Hepatic stellate cell (primary cell): ENCODE data around the gene DCTN2.
A peak's percentile ranks its signal among the peaks of the same experiment; 100 is the strongest.
"Not testable (repeated sequence)": the region's sequence is repeated elsewhere in the genome, so short reads cannot be mapped to it uniquely, and the experiment has no call there.

ENCODE experiments used
- DNase-seq: peaks from one replicate; pipeline ENCODE4 v3.0.0; 2011; ENCODE audit warnings: low spot score

DCTN2 gene

DNA sequence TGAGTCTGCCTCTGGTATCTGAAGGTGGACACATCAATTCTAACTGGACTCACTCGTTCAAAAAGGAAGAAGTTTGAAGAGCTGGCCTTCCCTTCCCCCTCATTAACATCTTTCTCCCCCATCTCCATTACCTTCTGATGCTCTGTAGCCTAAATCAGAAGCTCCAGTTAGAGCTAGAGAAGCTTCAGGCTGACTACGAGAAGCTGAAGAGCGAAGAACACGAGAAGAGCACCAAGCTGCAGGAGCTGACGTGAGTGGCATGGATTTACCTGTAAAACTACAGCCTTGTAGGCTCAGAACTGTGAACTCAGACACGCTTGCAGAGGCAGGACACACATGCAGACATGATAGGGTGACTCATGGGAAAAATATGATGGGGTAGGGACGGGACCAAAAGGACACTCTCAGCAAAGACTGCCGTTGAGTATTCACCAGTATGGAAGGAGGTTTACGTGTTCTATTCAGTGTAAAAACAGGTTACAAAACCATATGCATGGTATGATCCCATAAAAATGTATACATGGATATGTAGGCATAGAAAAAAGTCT, 29.7 kb upstream of the DCTN2 start:
- DNase-seq = no peak

DNA sequence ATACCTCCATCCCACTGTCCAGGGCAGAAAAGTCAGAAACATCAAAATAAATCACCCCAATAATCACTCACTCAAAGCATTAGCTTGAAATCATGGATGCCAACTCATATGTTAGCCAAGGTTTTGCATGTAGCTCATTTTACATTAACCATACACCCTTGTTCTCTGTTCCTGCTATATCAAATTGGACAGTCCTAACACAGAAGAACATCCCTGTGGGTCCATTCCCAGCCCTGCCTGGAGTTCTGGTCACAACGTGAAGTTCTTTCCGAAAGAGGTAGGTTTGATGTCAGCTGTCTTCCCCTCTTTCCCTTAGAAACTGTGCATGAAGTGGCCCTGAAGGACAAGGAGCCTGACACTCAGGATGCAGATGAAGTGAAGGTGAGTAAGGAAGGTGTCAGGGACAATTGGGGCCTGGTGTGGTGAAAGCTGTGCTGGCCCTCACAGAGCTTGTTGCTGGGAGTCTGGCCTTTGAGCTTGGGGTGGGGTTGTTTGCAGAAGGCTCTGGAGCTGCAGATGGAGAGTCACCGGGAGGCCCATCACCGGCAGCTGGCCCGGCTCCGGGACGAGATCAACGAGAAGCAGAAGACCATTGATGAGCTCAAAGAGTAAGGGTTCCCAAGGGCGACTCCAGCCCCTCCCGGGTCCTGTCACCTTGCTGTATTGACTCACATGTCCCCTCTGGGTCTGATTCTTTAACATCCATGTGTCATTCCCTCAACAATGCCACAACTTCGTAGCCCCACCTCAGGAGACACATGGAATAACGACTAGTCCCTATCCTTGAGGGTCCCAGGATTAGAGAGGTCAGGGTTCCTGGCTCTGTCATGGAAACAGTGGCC, 29.0 kb upstream of the DCTN2 start:
- no peak for DNase-seq

DNA sequence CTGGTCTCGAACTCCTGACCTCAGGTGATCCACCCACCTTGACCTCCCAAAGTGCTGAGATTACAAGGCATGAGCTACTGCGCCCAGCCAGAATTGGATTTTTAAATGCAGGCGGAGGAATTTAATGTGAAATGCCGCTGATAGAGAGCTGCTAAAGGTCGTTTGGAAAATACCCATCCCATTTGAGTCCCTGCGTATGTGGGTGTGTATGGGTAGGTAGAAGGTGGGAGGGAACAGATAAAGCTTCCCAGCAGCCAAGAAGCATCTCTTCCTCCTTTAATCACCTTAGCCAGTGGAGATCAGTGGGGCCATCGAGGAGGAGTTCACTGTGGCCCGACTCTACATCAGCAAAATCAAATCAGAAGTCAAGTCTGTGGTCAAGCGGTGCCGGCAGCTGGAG, 27.8 kb upstream of the DCTN2 start:
- DNase-seq = no peak

DNA sequence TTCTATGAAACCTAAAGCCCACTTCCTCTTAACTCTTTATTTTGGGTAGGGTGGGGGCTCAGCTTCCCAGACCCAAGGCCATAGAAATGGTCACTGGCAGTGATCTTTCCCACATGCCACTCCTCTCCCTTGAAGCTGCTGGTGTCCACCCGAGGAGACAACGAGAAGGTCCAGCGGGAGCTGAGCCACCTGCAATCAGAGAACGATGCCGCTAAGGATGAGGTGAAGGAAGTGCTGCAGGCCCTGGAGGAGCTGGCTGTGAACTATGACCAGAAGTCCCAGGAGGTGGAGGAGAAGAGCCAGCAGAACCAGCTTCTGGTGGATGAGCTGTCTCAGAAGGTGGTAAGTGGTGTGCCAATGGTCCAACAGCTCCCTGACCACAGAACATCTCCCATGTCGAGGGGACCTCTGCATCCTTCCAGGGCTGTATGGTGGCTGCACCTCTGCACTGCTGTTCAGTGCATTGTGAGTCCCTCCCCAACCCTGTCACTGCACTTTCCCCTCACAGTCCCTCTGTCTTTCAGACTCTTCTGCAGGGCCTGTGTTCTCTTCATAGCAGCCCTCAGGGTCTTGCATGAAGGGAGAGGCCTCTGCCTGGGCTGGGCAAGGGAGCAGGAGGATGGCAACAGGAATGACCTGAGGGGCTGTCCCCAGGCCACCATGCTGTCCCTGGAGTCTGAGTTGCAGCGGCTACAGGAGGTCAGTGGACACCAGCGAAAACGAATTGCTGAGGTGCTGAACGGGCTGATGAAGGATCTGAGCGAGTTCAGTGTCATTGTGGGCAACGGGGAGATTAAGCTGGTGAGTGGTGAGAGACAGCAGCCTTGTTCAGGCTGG, 25.2 kb upstream of the DCTN2 start:
- no peak for DNase-seq

DNA sequence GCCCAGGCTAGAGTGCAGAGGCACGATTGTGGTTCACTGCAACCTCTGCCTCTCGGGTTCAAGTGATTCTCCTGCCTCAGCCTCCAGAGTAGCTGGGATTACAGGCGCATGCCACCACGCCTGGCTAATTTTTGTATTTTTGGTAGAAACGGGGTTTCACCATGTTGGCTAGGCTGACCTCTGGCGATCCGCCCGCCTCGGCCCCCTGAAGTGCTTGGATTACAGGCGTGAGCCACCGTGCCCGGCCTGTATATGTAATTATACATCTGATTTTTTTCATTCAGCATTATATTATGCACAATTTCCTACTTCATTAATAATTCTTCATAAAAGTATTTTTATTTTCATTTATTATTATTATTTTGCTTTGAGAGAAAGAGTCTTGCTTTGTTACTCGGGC, 23.4 kb upstream of the DCTN2 start:
- DNase-seq = not testable (repeated sequence)

DNA sequence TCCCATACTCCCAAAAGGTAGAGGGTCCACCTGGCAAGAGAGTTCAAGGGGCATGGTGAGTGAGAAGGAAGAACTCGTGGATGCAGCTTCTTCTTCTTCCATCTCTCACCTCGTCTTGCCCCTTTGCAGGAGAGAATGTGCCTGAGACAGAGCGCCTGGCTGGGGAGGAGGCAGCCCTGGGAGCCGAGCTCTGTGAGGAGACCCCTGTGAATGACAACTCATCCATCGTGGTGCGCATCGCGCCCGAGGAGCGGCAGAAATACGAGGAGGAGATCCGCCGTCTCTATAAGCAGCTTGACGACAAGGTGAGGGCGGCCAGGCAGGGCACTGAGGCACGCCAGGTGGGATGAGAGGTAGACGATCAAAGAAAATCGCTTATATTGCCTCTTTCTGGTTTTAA, 22.9 kb upstream of the DCTN2 start:
- no peak for DNase-seq

DNA sequence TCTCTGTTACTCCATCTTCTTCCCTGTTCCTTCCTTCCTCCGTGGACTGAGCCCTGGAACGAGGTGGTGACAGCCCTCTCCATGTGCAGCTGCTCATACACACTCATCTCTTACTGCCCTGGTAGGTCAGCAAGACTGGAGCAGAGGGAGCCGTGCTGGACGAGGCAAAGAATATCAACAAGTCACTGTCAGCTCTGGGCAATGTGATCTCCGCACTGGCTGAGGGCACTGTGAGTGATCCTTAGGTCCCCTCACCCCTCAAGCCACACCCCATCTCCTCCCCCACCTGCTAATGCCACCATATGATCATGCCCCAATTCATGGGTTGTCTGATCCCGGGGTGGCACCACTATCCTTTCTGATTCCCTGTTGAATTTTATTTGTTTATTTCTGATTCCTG, 21.8 kb upstream of the DCTN2 start:
- no peak for DNase-seq

DNA sequence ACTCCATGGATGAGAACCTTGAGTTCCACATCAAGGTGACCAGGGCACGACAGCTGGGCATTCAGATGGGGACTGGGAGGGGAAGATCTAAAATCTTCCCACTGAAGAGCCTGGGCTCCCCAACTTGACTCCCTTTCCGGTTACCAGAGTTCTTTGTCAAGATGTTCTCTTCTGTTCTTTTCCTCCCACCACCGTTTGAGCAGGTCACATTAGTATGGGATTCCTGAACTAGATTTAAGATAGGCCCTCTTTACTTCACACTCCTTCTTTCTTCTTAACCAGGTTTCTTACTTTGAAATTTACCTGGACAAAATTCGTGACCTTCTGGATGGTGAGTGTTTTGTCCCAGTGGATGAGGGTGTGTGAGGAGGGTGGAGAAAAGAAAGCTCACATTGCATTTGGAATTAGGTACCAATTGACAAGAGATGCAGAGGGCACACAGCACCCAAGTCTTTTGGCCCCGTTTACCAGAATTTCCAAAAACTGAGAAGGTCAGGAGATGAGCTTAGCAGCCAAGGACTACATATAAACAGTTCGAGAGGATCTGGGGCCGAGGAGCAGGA, 17.3 kb upstream of the DCTN2 start:
- DNase-seq = no peak

DNA sequence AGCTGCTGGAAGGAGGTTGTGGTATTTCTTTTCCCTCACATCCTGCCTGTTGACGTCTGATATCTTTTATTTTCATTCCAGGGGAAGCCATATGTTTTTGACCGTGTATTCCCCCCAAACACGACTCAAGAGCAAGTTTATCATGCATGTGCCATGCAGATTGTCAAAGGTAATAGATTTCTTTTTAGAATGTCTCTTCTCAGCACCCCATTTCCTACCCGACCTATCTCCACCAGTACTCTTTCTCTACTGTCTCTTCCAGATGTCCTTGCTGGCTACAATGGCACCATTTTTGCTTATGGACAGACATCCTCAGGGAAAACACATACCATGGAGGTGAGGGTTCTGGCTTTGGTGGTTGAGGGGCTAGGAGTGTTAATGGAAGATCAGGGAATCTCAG, 16.4 kb upstream of the DCTN2 start:
- DNase-seq = no peak

DNA sequence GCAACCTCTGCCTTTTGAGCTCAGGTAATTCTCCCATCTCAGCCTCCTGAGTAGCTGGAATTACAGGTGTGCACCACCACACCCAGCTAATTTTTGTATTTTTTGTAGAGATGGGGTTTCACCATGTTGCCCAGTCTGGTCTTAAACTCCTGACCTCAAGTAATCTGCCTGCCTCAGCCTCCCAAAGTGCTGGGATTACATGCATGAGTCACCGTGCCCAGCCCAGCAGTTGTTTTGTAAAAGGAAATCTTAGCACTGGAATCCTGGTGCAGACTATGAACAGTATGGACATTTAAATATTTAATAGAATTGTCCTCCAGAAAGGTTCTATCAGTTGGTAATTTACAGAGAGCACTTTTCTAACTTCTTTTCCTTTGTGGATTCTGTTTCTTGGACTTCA, 14.1 kb upstream of the DCTN2 start:
- not testable (repeated sequence) for DNase-seq

DNA sequence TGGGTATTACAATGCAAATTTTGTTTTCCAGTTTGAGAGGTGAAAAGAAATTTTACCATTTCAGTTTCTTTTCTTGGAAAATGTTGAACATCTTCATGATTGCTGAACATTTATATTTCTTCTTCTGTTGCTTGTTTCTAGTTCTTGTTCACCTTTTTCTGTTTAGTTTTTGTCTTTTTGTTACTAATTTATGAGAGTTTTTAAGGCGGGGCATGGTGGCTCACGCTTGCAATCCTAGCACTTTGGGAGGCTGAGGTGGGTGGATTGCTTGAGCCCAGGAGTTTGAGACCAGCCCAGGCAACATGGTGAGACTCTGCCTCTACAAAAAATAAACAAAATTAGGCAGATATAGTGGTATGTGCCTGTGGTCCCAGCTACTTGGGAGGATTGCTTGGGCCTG, 13.5 kb upstream of the DCTN2 start:
- DNase-seq = no peak

DNA sequence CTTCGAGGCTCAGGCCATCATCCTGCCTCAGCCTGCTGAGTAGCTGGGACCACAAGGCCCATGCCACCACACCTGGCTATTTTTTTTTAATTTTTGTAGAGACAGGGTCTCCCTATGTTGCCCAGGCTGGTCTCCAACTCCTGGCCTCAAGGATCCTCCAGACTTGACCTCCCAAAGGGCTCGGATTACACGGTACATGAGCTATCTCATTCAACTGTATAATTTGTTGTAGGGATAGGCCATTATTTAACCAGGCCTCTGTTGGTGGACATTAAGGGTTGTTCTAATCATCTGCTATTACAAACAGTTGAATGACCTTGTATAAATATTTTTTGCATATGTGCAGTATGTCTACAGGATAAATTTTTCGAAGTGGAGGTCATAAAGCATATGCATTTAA, 11.9 kb upstream of the DCTN2 start:
- DNase-seq = no peak

DNA sequence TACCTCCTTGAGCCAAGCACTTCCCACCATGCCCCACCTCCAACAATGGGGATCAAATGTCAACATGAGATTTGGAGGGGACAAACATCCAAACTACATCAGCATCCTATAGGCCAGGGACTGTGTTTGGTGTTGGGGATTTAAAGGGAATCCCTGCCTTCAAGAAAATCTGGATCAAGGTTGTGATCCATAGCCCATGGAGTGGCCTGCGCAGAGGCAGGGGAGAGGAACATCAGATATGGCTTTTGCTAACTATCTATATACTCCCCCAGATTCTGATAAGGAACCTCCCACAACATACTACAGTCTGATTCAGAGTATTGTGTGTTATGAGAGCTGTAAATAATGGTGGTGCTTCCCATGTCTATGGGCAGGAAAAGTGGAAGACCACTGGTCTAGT, 7.9 kb upstream of the DCTN2 start:
- no peak for DNase-seq

DNA sequence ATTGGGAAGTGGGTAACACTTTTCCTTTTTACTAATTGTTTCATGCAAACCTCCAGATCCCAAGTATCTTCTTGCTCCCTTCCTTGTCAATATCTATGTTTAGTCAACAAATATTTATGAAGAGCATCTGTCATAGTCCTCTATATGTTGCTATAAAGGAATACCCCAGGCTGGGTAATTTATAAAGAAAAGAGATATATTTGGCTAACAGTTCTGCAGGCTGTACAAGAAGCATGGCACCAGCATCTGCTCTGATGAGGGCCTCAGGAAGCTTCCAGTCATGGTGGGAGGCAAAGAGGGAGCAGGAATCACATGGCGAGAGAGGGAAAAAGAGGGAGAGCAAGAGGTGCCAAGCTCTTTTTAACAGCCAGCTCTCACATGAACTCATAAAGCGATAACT, 7.5 kb upstream of the DCTN2 start:
- no peak for DNase-seq

DNA sequence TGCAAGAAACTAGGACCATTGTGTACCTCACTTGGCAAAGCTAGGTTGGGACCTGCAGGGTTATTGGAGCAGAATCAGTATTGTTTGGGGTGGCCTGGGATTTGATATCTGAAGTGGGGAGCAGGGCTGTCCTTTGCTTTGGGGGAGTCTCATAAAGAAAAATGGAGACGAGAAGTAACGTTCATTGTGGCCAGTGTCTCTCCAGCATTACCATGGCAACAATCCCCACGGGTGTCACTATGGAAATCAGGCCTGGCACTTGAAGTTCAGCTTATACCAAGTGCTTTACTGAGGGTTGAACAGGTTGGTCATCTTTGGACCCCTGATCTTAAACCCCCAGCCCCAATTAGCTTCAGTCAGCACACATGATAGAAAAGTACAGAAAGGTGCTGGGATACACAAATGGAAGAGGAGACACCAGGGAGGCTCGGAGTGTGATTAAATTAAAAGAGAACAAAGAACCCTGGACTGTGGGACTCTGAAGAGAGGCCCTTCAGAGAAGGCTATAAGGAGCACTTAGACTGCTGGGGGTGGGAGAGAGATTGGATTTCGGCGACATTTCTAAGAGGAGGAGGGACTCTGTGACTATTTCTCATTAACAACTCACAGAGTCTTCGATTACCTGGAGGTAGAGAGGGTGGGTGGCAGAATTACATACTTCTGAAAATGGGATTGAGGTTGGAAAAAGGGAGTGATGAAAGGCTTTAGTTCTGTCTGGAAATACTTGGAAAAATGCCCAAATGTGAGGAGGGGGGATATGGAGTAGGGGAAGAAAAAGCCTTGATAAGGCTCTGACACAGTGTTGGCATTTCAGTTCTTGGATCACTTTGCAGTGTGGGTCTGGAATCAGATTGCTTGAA, 6.6 kb upstream of the DCTN2 start:
- DNase-seq = no peak

DNA sequence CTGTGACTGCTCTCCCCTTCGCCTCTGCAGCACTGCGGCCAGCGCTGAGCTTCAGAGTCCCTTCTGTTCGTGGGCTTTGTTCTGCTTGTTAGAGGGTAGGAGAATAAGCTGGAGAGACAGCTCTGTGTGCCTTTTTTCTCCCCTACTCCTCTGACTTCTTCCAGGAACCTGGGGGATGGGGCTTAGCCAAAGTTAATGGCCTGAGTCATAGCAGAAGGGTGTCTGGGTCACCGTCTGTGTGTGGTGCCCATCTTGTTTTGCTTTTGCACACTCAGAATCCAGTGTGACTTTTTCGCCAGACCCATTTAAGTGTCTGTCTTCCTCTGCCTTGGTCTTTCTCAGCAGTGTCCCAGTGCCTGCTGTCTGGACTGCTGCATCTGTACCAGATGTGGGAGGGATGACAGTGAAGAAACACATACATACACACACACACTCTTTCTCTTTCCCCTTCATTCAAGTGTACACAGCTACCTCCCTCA, 5.9 kb upstream of the DCTN2 start:
- DNase-seq = peak; percentile 68

DNA sequence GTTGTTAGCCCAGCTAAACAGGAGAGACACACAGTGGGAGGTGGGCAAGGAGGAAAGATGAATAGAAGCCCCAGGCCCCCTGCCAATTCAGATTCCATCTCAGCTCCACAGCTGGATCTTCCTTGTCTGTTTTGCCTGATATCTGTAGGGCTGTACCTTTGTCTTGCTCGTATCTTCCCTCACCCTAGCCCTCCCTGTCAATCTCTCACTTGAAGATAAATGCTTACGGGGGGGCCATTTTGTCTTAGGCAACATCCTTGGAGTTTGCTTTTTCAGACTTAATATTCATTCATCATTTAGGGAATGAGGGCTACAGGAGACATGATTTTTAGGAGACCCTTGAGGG, 5.3 kb upstream of the DCTN2 start:
- no peak for DNase-seq

DNA sequence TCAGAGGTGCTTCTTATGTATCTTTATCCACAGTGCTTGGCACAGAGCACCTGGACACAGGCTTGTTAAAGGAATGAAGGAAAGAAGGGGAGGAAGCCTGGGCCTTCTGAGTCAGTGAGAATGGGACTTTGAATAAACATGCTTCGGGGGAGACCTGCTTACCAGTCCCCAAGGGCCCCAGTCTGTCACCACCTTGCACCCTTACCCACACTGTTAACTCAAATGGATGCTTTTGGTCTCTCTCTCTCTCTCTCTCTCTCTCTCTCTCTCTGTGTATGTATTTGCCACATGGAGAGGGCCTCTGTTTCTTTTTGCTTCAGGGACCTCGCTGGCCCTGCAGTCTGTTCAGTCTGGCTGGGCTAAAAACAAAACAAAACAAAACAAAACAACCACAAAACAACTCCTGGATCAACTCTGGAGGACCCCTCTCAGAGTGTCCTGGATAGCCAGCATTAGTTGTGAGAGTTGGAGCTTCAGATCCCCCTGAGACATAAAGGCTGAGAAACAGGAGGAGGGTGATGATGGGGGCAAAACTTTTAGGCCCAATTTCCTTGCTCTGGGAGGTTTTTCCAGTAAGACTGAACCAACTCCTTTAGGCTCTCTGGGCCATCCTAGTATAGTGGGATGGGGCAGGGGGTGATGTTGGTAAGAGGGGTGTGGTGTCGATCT, 4.8 kb upstream of the DCTN2 start:
- DNase-seq = no peak

DNA sequence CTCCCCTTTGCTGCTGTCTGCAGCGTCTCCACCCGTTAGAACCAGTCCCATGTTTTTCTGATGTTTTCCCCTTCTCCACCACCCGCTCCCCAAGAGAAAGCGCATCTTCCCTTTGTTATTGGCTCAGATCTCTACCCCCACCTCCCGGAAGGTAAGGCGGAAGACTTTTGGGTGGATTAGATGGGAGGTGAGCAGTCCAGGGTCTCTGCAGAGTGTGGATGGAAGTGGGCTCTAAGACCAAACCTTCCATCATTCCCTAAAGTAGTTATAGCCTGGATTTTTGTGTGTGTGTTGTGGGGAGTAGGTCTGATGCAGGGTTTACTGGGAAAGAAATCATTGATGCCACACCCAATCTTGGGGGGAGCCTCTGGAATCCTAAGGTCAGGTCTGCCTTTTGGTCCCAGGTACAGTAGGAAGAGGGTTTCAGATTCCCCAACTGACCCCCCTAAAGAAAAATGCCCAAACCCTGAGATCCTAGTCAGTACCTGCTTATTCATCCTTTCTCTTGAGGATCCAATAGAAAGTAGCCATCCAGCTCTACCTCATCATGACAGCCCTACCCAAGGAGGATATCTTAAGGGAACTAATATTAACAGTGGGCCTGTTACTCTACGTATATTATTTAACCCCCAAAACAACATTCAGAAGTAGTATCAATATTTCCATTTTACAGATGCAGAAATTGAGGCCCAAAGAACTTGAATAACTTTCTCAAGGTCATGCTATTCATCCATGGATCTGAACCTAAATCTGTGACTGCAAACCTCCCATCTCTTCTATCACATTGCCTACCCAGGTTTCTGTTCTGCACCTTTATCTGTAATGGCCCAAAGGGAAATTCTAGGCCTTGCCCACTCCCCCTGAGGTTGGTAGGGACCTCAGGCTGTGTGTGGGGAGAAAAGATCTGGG, 3.9 kb upstream of the DCTN2 start:
- DNase-seq = no peak
